ENCODE data around the gene LRRC55. TPM values are rescaled to one million over a fixed set of nuclear protein-coding genes. Genes with fewer than 3 reads are reported as not detected.

The LRRC55 gene
- polyA plus RNA-seq, 1 of the 3 experiments (the other 2 are of a cell fraction) = not detected

DNA sequence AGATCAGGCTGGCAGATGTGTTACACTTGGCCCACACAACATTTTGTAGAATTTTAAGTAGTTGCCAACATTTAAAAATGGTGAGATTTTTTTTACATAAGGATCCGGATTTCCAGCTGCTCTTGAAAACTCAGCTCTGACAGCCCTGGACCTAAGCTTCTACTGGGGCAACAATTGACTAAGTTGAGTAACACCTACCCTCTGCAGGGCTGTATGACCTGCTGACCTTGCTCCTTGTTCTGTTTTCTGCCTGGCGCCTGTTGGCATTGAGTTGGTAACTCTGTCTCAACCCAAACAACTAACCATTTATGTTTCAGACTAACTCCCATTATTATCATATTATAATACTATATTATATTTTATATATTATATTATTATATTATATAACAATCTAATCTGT is 21.1 kb upstream of the LRRC55 start:
- Histone ChIP-seq H3K4me3 (ENCODE audit: low read depth in 2 of 2, low read length in 1 of 2) (no peak overlapping the region), H3K27me3 (ENCODE audit: insufficient read depth) (no peaks in the 10 kb centered on the region), H3K79me2 (ENCODE audit: insufficient read depth) (no peaks in the 10 kb centered on the region), H3K9me3 (no peaks in the 10 kb centered on the region), H4K20me1 (ENCODE audit: insufficient read depth) (no peaks in the 10 kb centered on the region), H3K27ac (ENCODE audit: low read depth in 2 of 2, low read length in 1 of 2) (peak overlapping the region in 1 of 2 experiments; percentile 65; a peak in 2 of 4 replicates), H3K9ac (no peak overlapping the region), H3K9me2 (no peaks in the 10 kb centered on the region), H2AFZ (ENCODE audit: low read depth) (no peak overlapping the region), H3K36me3 (replicated peaks in 1 of 2; ENCODE audit: control insufficient read depth in 1 of 2, insufficient read depth in 2 of 2, low read length in 1 of 2) (no peaks in the 10 kb centered on the region), H3F3A (replicated peaks; ENCODE audit: insufficient read depth) (no peaks in the 10 kb centered on the region), H3K4me1 (ENCODE audit: control insufficient read depth in 1 of 2, insufficient read depth in 2 of 2, low read depth in 1 of 2, low read length in 1 of 2) (peaks cover 0 to 27% of the 10 kb centered on the region in 2 experiments; a peak in 2 of 4 replicates), H3K4me2 (no peak overlapping the region)
- no peak for DNase-seq
- ChIA-PET CTCF (interaction anchor here (2.5 to 3.9 kb wide), 2 partner anchors 89 to 320 kb away, joined by 12 to 13 read pairs; no protein-coding TSS in a partner anchor), POLR2A (no interaction called here)
- WGBS (ENCODE audit: low lambda C conversion rate) = 53% methylated on average over 2 of the region's 2 CpGs
- no peak for TF ChIP-seq SIN3A (IDR thresholded peaks at IDR 0.05; ENCODE audit: borderline replicate concordance, low read depth, low read length)
- TF ChIP-seq TEAD4 (IDR thresholded peaks at IDR 0.05; ENCODE audit: borderline replicate concordance, insufficient read depth) = no peak
- no peak for TF ChIP-seq NFIC (IDR thresholded peaks at IDR 0.05; ENCODE audit: borderline replicate concordance)
- TF ChIP-seq RXRA (IDR thresholded peaks at IDR 0.05; ENCODE audit: borderline replicate concordance, low read depth) = no peak
- no peak for TF ChIP-seq EZH2phosphoT487 (IDR thresholded peaks at IDR 0.05; ENCODE audit: borderline replicate concordance, low read depth)
- no peak for TF ChIP-seq FOXM1 (IDR thresholded peaks at IDR 0.05; ENCODE audit: low read depth)
- TF ChIP-seq IRF3 (IDR thresholded peaks at IDR 0.05; ENCODE audit: low read depth, low read length) = no peak
- no peak for TF ChIP-seq GATA2 (CRISPR knock-in tag; IDR thresholded peaks at IDR 0.05)
- TF ChIP-seq MEF2A (IDR thresholded peaks at IDR 0.05; ENCODE audit: borderline replicate concordance, low read depth) = no peak
- no peak for TF ChIP-seq RFX5 (IDR thresholded peaks at IDR 0.05; ENCODE audit: low read length)
- no peak for TF ChIP-seq POLR2AphosphoS5 (IDR thresholded peaks at IDR 0.05; ENCODE audit: low read depth, low read length)
- no peak for TF ChIP-seq ELF1 (IDR thresholded peaks at IDR 0.05)
- TF ChIP-seq REST (IDR thresholded peaks at IDR 0.05; ENCODE audit: low read depth, low read length) = no peak
- TF ChIP-seq, protein P1, sequence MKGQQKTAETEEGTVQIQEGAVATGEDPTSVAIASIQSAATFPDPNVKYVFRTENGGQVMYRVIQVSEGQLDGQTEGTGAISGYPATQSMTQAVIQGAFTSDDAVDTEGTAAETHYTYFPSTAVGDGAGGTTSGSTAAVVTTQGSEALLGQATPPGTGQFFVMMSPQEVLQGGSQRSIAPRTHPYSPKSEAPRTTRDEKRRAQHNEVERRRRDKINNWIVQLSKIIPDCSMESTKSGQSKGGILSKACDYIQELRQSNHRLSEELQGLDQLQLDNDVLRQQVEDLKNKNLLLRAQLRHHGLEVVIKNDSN (IDR thresholded peaks at IDR 0.05; ENCODE audit: borderline replicate concordance, low read depth) = no peak
- no peak for TF ChIP-seq FOSL2 (IDR thresholded peaks at IDR 0.05; ENCODE audit: borderline replicate concordance, low read depth)
- TF ChIP-seq NRF1 (IDR thresholded peaks at IDR 0.05; ENCODE audit: low read depth, low read length) = no peak
- no peak for TF ChIP-seq EP300 (IDR thresholded peaks at IDR 0.05; ENCODE audit: borderline replicate concordance in 1 of 2, low read depth in 1 of 2, low read length in 1 of 2)
- TF ChIP-seq TCF12 (IDR thresholded peaks at IDR 0.05) = no peak
- TF ChIP-seq, protein P2, sequence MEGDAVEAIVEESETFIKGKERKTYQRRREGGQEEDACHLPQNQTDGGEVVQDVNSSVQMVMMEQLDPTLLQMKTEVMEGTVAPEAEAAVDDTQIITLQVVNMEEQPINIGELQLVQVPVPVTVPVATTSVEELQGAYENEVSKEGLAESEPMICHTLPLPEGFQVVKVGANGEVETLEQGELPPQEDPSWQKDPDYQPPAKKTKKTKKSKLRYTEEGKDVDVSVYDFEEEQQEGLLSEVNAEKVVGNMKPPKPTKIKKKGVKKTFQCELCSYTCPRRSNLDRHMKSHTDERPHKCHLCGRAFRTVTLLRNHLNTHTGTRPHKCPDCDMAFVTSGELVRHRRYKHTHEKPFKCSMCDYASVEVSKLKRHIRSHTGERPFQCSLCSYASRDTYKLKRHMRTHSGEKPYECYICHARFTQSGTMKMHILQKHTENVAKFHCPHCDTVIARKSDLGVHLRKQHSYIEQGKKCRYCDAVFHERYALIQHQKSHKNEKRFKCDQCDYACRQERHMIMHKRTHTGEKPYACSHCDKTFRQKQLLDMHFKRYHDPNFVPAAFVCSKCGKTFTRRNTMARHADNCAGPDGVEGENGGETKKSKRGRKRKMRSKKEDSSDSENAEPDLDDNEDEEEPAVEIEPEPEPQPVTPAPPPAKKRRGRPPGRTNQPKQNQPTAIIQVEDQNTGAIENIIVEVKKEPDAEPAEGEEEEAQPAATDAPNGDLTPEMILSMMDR (IDR thresholded peaks at IDR 0.05) = no peak

Data from SK-N-SH (cell line).